ENCODE results near the gene ARID4B. TPM values are rescaled to one million over a fixed set of nuclear protein-coding genes. Genes with fewer than 3 reads are reported as not detected.

ARID4B gene
- total RNA-seq, 1 experiment from 2014 or later, result 28.3 TPM

GRCh38 chr1:235357485-235358373 is 29.8 kb upstream of the ARID4B start:
- ChIA-PET RAD21 (ENCODE audit: low non-redundant PET in 1 of 2, low total read pairs in 2 of 2, uncharacterized antibody in 2 of 2, unreplicated experiment in 2 of 2) (no interaction called here), POLR2A (interaction anchor here (0.7 to 1.0 kb wide), 2 partner anchors 10 to 37 kb away, joined by 3 read pairs; partner anchors contain the start of gene TBCE), CTCF (no interaction called here)
- no peak overlapping the region for H3K4me2 ChIP-seq (ENCODE audit: low read length)
- no peaks in the 10 kb centered on the region for H4K20me1 ChIP-seq (ENCODE audit: insufficient read depth)
- no peaks in the 10 kb centered on the region for H3K9me2 ChIP-seq (ENCODE audit: insufficient read depth)
- DNase-seq (ENCODE audit: low read depth, low spot score) (no peak), ATAC-seq (no peak)
- no peak overlapping the region for H2AFZ ChIP-seq (ENCODE audit: low read depth, low read length, poor library complexity, severe bottlenecking)
- intact Hi-C loops (cut with micrococcal nuclease), result no loop called here
- TF ChIP-seq FOSL1 (IDR thresholded peaks at IDR 0.05; ENCODE audit: low read depth), result no peak
- TF ChIP-seq ZFX (IDR thresholded peaks at IDR 0.05), result no peak
- no peak for TF ChIP-seq EZH2phosphoT487 (IDR thresholded peaks at IDR 0.05; ENCODE audit: borderline replicate concordance)
- TF ChIP-seq ZNF274 (IDR thresholded peaks at IDR 0.05; ENCODE audit: low read depth, low read length), result no peak
- TF ChIP-seq REST (IDR thresholded peaks at IDR 0.05; ENCODE audit: low read depth), result no peak
- TF ChIP-seq CBX3 (IDR thresholded peaks at IDR 0.05; ENCODE audit: low read depth), result no peak
- no peak for TF ChIP-seq SP1 (IDR thresholded peaks at IDR 0.05; ENCODE audit: low read depth)
- no peak for TF ChIP-seq CEBPB (IDR thresholded peaks at IDR 0.05; ENCODE audit: low read depth)
- no peak for TF ChIP-seq ATF3 (IDR thresholded peaks at IDR 0.05)
- no peak for TF ChIP-seq JUND (IDR thresholded peaks at IDR 0.05)
- TF ChIP-seq EZH2 (IDR thresholded peaks at IDR 0.05), result no peak
- TF ChIP-seq SRF (IDR thresholded peaks at IDR 0.05; ENCODE audit: low read depth), result no peak
- TF ChIP-seq YY1 (IDR thresholded peaks at IDR 0.05; ENCODE audit: extremely low read depth, insufficient replicate concordance, low read depth, low read length), result no peak
- no peak for TF ChIP-seq RAD21 (IDR thresholded peaks at IDR 0.05; ENCODE audit: low read depth)
- no peak for TF ChIP-seq EGR1 (IDR thresholded peaks at IDR 0.05; ENCODE audit: low read depth)
- no peak for TF ChIP-seq MAX (IDR thresholded peaks at IDR 0.05)
- no peak for TF ChIP-seq SIN3A (IDR thresholded peaks at IDR 0.05; ENCODE audit: low read depth)
- no peak for TF ChIP-seq ELF1 (IDR thresholded peaks at IDR 0.05; ENCODE audit: borderline replicate concordance, low read depth)
- H3K9me3 ChIP-seq (ENCODE audit: control insufficient read depth in 1 of 2, insufficient read depth in 1 of 2, low read depth in 1 of 2, low read length in 2 of 2), result no peaks in the 10 kb centered on the region
- no peak overlapping the region for H3K9ac ChIP-seq (ENCODE audit: low read length)
- H3K27me3 ChIP-seq (ENCODE audit: insufficient read depth, low read length), result no peaks in the 10 kb centered on the region
- H3K36me3 ChIP-seq (ENCODE audit: control insufficient read depth in 1 of 2, insufficient read depth in 2 of 2, low read length in 2 of 2), result no peaks in the 10 kb centered on the region
- H3K4me1 ChIP-seq (ENCODE audit: control insufficient read depth in 1 of 2, insufficient read depth in 2 of 2, low read length in 2 of 2), result no peaks in the 10 kb centered on the region
- no peak overlapping the region for H3K27ac ChIP-seq (ENCODE audit: low read depth, low read length)
- no peaks in the 10 kb centered on the region for H3K79me2 ChIP-seq (ENCODE audit: insufficient read depth, low read length)
- no peak overlapping the region for H3K4me3 ChIP-seq (replicated peaks in 1 of 2; ENCODE audit: low read depth in 1 of 2, low read length in 2 of 2)
- BruUV-seq (replicated peaks), result no TSS peak
